ENCODE measurements around the gene PAQR3. TPM values are rescaled to one million over a fixed set of nuclear protein-coding genes. Genes with fewer than 3 reads are reported as not detected.

PAQR3 gene
- total RNA-seq, 1 donor from 2014 or later, result 14.9 TPM

DNA sequence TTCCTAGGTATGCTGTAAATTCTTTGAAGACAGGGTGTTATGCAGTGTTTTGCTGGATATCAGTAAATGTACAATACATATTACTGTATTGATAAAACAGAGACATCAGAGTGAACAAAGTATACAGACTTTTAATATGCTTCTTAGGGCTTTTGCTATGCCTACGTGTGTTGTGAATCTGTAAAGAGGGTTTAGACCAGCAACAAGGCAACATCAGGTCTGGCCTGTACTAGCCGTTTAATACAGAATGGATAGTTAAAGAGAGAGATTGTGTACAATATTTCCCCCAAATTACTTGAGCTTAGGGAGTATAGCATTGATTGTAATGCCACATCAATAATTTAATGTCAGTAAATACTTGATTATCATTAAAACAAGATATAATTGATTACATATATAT lies 75.2 kb downstream of the PAQR3 start:
- intact Hi-C loops (cut with micrococcal nuclease), result loop anchor here (1.0 to 10.0 kb wide), 11 partner anchors 87 to 905 kb away; partner anchors contain the start of gene FRAS1

DNA sequence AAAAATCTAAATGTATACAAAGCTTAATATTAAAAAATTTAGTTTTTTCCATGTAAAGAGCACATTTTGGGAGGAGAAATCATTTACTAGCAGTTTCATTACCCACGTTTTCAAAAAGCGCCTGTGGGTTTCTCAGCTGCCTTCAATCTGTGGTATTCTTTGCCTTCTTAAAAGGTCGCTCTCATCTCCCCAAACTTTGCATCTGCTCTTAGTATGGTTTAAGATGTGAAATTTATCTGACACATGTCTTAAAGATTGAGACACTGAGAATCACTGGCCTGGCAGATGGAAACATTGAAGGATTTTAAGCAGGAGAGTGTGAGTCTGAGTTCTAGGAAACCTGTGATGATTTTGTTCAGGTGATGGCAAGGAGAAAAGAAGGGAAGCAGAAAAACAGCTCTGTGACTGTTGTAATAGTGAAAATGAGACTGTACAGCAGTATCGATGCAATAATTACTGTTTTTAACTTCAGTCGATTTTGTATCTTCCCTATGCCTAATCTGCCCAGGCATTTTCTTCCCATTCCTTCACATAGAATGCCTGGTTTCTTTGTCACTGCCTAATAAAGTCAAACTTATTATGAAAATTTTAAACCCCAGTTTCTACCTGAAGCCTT lies 75.9 kb downstream of the PAQR3 start:
- intact Hi-C loops (cut with micrococcal nuclease), result loop anchor here (5.0 to 10.0 kb wide), 2 partner anchors 539 to 806 kb away; partner anchors contain the start of gene FRAS1

DNA sequence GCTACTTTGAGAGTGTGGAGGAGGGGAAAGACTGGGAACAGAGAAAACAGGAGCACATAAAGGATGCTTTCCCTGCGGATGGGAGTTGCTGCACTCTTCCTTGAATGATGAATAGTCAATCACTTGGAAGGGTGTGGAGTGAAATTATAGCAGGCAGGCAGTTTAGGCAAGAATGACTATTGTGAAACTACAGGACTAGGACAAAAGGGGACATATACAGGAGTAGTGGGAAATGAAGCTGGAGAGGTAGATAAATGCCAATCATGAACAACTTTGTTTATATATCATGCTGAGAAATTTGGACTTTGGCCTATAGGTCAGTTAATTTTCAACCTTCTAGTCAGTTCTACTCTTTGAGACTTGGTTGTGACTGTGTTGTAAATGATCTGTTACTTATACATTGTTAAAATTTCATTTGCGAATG lies 76.9 kb downstream of the PAQR3 start:
- intact Hi-C loops (cut with micrococcal nuclease), result loop anchor here (5.0 to 10.0 kb wide), 2 partner anchors 538 to 805 kb away; partner anchors contain the start of gene FRAS1

Other genes with a start within 250 kb of the PAQR3 start
- gene BMP2K, start 163.1 kb downstream of the PAQR3 start, total RNA-seq, result 20.7 and 25.5 TPM in 2 replicates

Measured in T-helper 1 cell treated with Interleukin-12 subunit alpha and Interleukin-12 subunit beta and Interleukin-4 antibody, amounts not matched to agents 30 ng/mL and 1 ng/mL, for 36 hours (primary cell).